HG03432 (cell line): ENCODE measurements around the gene SOWAHA.

Source experiments
- ATAC-seq: cut with Tn5 transposase; IDR thresholded peaks from one replicate; pipeline ENCODE4 v1.9.1; 2021; ENCODE audit warnings: mild to moderate bottlenecking, moderate library complexity; ENCODE audit not compliant: unreplicated experiment

SOWAHA gene

GRCh38 chr5:132825033-132825833 is 12.1 kb downstream of the SOWAHA start:
- ATAC-seq = no peak

DNA sequence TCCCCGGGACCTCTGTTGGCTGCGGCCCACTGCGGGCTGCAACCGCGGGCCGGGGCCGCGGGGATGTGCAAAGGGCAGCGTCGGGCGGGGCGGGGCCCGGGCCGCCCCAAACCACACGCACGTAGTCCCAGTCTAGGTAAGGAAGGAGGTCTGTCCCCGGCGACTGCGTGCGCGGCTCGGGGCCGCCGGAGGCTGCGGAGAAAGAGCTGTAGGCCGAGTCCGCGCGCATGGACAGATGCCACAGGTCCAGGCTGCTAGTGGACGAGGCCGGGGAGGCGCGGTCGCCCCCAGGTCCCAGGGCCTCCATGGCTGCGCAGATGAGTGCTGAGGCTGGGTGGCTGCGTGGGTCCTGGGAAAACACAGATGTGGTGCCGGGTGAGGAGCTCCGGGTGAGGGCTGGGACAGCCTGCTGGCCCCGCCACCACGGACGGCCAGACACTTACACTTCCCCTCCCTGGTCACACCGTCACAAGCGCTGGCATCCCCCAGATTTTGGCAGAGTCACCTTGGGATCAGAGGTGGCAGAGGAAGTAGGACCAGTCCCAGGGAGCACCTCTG is 12.8 kb downstream of the SOWAHA start:
- ATAC-seq = no peak

- ATAC-seq = no peak
Measured at GRCh38 chr5:132826424-132827082, 13.5 kb downstream of the SOWAHA start.

DNA sequence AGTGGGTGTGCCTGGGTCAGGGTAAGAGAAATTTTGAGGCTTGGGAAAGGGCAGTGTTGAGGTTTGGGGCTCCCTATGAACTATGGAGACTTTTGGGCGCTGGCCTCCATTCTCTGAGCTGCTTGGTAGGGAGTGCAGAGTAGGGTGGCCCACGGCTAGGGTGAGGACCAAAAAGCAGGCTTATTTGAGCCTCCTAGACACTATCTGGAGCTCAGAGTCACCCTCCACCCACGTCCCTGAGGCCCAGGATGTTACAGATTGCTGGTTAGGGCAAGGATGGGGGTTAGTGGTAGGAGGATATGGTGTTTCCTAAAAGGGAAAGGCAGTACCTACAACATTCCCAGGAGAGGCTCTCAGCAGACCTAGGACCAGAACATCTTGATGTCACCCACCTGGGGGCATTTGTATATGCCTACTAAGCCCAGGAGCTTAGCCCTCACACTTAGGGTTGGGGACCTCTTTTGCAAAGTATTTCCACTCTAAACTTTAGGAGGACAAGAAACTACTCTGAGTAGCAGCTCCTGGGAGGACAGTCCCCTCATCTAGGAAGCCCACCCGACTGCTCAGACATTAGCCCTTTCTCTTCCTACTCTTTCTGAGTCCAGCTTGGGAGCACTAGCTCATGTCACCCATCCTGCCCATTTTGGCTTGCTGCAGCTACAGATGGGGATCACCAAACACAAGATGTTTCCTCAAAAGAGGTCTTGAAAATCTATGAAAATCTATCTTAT is 15.0 kb downstream of the SOWAHA start:
- ATAC-seq = no peak

- ATAC-seq = no peak
Measured at GRCh38 chr5:132828846-132829494, 15.9 kb downstream of the SOWAHA start.

DNA sequence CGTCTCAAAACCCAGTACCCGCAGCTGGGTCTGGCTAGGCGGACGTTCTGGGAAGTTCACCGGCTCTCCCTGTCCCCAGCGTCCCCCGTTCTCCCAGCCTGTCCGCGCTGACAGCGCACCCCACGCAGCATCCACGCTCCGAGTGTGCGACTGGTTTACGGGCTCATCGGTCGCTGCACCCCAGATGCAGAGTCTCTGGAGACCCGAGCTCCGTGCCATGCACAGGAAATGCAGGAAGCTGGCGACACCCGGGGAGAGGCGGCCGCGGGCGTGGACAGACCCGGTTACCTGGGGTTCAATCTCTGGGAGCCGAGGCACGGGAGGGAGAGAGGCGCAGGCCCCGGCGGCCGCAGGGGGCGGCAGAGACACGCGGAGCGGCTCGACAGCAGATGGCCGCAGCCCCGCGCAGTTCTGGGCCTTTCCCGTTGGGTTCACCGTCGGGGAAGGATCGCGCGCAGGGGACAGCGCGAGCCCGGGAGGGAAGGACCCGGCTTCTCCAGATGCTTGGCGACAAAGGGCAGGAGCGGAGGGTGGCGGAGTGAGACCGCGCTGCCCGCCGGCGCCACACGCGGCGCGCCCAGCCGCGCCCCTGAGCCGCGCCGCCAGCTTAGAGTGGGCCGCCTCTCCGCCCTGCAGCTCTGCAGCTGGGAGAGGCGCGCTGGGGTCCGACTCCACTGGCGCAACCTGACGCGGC is 16.8 kb downstream of the SOWAHA start:
- peak; percentile 82 for ATAC-seq

- peak; percentile 82 for ATAC-seq
Measured at GRCh38 chr5:132830436-132831094, 17.5 kb downstream of the SOWAHA start, which contains the start of gene SHROOM1. Gene SHROOM1, minus strand, starts transcription at chr5:132830647. Its CDS starts 4,507 bp downstream, at chr5:132826140.

- ATAC-seq = no peak
Measured at GRCh38 chr5:132831095-132831860, 18.2 kb downstream of the SOWAHA start.

GRCh38 chr5:132832612-132833011 is 19.5 kb downstream of the SOWAHA start:
- ATAC-seq = no peak

GRCh38 chr5:132834057-132834456 is 21.0 kb downstream of the SOWAHA start:
- ATAC-seq = no peak

GRCh38 chr5:132836852-132837251 is 23.8 kb downstream of the SOWAHA start:
- ATAC-seq = no peak

DNA sequence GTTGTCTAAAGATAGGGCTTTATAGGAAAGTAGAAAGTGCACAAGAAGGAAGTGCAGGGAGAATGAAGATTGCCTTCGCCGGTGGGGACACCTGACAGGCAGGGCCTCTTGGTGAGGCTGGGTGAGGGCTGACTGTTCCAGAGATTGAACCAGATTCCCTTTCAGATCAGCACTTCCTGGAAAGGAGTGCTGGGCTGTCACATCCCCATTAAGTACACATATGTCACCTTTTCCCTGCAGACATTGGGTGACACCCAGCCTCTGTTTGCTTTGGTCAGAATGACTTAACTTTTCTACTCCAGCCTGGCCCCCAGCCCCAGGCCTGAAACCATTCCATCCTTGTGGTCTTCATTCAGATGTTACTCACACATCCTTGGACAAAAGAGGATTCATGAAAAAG is 24.8 kb downstream of the SOWAHA start:
- ATAC-seq = no peak

- no peak for ATAC-seq
Measured at GRCh38 chr5:132838516-132839282, 25.6 kb downstream of the SOWAHA start.

DNA sequence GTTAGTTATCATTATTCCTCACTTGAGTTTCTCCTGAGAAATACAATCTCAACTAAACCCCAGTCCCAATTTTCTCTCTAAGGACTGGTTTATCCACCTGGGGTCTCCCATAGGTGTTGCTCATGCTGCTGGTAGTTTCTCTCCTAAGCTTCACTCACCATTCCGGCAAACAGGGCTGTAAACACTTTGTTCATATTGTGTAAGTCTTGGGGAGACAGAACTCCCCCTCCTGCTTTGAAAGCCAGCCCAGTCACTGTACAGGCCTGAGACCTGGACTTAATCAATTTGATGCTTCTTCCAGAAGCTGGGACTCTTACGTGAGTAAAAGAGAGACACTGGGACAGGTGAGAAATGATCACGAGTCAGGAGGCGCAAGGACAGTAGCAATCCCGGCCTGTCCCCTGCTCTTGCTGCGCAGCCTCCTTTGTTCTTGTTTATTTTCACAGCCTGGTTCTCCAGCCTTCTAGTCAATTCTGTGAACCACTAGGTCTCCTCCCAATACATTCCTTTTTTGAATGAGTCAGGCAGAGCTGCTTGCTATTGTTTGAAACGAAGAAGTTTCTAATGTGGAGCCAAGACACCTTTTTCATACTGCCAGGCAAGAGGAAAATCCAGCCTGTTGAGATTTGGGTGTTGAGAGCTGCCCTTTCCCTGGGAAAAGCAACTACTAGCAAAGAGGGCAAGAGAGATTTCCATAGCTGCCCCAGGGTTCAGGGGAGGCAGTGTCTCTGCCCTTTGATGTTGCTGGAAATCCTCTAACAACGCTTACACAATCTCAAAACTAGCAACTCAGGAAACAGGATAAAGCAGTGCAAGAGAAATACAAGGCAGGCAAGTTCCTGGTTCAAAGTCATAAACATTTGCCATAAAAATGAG is 26.6 kb downstream of the SOWAHA start:
- no peak for ATAC-seq

DNA sequence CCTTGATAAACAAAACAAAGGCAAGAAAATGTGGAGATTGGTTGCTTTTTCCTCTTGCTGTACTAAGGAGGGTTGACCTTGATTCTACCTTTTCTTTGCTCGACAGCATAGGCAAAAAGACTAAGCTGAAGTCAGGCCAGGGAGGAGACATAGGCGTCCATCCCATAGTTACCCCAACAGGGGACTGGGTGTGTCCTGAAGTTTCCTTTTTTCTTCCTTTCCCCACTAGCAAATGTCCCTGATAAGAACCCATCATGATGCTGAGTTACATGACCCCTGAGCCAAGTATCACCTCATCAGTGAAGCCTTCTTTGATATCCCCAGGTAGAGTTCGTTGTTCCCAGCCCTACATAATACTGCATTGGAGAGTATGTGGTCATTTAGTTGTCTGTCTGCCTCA is 27.2 kb downstream of the SOWAHA start:
- ATAC-seq = no peak

DNA sequence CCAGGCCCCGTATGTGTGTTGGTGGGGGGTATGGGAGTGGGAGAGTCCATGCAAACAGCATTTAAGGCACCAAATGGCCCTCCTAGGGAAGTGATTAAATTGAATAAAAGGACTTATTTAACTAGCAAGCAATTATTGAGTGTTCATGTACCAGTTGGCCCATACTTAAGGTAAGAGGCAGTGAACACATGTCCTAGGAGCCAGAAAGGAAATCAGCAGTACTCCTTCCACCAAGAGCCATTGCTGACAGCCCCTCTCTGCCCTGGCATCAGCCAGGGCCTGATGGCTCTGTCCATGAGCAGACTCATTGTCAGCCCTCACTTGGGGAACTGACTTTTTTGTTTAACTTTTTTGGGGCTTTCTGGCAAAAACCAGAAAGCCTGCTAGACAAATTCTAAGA is 27.8 kb downstream of the SOWAHA start:
- ATAC-seq = no peak

DNA sequence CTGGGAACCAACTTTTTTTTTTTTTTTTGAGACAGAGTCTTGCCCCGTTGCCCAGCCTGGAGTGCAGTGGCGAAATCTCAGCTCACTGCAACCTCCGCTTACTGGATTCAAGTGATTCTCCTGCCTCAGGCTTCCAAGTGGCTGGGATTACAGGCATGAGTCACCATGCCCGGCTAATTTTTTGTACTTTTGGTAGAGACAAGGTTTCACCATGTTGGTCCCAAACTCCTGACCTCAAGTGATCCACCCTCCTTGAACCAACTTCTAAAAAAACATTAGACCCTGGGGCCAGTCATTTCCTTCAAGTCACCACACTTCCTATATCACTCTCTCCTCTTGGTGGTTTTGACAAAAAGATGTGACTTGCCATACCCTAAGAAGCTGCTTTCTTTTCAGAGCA is 28.2 kb downstream of the SOWAHA start:
- ATAC-seq = no peak
